GM19240 (cell line): ENCODE results near the gene LONRF2.

Experiments used
- DNase-seq: peaks from one replicate; pipeline ENCODE4 v3.0.0; 2011; ENCODE audit warnings: low spot score; ENCODE audit not compliant: insufficient read length

Gene LONRF2

DNA sequence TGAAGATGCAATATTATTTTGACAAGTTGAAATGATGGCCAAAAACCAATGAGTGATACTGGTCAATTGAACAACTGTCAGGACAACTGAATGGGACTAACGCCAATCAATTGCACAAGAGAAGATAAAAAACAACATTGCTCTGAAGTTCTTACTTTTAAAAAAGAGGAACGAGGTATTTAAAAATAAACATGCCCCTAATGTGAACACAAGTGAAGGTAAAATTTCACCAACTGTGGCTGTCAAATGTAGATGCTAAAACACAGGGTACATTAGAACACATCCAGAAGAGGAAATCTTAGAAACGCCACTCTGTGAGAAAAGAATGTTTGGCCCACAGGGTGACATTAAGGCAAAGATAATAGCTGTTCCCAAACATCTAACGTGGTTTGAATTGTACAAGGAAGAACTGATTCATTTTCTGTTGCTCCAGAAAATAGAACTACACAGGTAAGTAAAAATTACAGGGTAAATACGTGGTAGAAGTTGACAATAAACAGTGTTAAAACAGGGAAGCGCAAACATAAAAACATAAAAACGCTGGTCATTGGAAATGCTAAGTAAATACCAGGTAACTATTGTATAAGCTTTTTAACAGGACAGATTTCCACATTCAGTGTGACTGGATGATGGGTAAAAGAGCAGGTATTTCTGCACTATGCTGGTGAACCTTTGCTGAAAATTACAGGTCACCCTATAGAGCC is 20.3 kb downstream of the LONRF2 start:
- DNase-seq = no peak

DNA sequence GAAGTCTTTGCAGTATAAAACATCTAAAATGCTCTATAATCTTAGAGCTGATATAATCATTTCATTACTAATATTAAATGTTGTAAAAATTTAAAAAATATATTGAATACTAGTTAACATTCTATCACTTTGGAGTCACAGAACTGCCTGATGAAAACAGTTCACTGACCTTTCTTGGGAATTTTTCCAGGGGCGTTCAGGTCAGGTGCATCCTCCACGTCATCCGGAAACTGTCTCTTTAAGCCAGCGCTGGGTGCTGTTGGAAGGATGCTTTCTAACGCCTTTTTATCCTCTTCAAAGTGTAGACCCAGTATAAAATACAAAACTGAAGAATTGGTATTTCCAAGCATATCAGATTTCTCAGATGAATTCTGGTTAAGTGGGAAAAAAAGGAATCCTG is 22.8 kb downstream of the LONRF2 start:
- DNase-seq = no peak

GRCh38 chr2:100297511-100297910 is 24.8 kb downstream of the LONRF2 start:
- no peak for DNase-seq

DNA sequence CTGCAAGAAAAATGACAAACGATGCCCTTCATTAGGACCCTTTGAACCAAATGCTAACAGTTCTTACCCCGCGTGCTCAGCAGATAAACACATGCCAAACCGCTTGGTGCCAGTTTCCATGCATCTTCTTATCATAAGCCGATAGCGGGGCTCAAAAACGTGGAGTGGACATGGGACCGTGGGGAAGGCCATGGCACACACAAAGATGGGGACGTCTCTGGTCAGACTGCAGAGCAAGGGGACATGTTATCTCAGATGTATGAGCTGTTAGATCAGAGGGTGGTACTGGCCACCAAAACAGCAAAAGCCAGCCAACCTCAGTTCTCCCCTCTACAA is 28.2 kb downstream of the LONRF2 start:
- DNase-seq = no peak

DNA sequence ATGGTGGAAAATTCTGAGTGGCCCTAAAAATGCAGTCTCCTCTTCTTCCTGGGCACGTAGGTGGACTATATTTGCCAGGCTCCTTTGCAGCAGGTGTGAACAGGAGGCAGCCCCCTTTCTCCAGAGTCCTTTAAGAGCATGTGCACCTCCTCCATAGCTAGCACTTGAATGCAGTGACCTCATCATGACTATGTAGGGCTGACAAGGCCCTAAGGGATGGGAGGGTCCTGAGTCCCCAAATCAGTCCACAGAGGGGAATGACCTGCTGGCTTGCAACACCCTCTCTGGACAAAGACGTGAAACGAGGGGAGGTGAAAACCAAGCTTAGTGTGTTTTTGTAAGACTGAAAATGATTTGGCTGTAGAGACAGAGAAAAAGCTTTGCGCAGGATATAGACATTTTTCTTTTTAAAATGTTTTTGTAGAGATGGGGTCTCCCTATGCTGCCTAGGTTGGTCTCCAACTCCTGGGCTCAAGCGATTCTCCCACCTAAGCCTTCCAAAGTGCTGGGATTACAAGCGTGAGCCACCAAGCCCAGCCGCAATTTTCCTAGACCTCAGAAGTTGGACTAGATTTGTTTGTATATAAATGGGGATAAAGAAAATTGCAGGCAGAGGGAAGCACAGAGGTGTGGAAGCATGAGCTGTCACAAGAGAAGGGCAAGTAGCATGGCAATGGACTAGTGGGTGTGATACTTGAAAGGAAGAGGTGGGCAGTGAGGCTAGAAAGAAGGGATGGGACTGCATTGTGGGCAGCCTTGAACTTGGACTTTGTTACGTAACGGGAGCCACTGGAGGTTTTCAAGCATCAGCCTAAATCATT is 28.8 kb downstream of the LONRF2 start:
- DNase-seq = no peak

- no peak for DNase-seq
Observed at GRCh38 chr2:100292022-100292580, 30.2 kb downstream of the LONRF2 start.

DNA sequence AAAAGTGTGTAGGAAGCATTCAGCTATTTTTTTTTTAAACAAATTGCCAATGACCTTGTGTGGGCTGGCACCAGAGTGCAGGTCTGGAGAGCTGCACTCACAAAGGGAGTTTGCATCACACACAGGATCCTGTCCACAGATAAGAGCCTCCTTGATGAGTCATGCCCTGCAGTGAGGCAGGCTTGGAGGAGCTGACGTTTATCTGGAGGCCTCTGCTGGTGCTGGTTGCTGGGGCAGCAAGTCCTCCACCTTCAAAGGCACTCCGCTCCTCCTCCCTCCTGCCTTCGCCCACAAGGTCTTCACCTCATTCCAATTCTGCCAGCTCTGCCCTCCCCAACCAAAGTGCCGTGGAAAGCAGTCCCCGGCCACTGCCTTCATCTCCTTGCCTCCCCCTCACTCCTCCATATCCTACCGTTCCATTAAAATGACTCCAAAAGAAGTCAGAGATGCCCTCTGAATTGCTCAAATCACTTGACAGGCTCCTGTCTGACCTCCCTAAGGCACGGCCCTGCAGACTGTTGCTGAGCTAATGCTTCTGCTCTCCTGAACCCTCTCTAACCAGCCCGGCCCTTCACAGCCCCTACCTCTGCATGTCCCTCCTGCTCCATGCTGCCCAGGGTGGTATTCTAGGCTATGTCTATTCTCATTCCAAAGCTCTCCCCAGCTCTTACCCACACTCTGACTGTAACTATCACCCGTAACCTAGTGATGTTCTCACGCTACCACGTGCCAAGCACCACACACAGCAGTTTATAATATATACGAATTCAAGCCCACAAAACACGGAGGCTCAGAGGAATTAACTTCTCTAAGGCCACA is 30.9 kb downstream of the LONRF2 start:
- no peak for DNase-seq

DNA sequence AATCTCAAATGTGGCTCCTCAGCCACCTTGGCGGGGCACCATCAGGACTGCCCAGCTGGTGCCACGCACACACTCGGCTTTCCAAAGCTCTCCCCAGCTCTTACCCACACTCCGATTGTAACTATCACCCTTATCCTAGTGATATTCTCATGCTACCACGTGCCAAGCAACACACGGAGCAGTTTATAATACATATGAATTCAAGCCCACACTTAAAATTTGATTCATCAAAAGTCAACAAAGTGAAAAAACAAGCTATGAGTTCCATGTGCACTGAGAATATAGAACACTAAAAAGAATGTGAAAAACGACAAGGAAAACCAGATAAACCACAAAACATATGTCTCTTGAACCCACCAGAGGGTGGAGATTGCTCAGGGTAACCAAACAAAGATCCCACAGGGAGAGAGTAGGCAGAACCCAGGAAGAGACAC is 31.6 kb downstream of the LONRF2 start:
- no peak for DNase-seq

DNA sequence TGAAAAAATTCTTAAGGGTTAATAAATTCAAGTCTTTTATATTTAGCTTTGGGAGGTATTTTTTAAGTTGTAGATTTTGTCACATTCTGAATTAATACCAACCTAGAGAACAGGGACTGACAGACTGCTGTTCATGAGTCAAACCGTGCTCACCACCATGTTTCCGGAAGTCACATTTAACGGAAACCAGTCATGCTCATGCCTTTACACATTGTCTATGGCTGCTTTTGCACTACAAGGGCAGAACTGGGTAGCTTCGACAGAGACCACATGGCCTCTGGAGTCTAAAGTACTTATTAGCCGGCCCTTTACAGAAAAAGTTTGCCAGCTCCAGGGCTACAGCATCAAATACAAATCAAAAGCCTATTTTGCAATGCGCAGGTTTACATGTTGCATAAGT is 33.3 kb downstream of the LONRF2 start:
- DNase-seq = no peak

DNA sequence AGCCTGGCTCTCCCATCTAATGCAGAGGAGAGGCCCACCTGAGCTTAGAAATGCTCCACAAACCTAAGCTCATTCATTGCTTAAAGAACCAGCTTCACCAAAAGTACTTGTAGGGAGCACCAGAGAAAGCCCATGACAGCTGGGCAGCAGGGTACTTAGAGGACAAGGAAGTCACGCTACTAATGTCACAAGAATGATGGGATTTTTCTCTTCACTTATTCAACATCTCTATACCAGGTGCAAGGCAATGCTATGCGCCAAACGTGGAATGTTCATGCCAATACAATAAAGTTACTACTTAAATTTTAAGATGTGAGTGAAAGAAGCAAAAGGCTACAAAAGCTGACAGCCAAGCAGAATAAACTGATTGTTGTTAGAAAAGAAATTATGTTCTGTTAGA is 36.0 kb downstream of the LONRF2 start:
- no peak for DNase-seq

DNA sequence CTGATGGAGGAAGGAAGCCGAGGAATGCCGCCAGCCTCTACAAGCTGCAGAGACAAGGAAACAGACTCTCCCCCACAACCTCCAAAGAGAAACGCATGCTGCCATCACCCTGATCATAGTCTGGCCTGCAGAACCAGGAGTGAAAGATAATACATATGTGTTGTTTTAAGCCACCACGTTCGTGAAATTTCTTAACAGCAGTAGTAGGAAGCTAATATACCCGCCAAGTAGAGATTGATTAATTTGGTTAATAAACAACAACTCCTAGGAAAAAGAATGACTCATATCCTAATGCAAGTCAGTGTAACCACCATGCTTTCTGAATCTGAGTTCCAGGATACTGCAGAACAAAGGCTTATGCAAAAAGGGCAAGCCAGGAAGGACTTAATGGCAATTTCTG is 36.6 kb downstream of the LONRF2 start:
- no peak for DNase-seq

- no peak for DNase-seq
Observed at GRCh38 chr2:100285011-100285410, 37.3 kb downstream of the LONRF2 start.

DNA sequence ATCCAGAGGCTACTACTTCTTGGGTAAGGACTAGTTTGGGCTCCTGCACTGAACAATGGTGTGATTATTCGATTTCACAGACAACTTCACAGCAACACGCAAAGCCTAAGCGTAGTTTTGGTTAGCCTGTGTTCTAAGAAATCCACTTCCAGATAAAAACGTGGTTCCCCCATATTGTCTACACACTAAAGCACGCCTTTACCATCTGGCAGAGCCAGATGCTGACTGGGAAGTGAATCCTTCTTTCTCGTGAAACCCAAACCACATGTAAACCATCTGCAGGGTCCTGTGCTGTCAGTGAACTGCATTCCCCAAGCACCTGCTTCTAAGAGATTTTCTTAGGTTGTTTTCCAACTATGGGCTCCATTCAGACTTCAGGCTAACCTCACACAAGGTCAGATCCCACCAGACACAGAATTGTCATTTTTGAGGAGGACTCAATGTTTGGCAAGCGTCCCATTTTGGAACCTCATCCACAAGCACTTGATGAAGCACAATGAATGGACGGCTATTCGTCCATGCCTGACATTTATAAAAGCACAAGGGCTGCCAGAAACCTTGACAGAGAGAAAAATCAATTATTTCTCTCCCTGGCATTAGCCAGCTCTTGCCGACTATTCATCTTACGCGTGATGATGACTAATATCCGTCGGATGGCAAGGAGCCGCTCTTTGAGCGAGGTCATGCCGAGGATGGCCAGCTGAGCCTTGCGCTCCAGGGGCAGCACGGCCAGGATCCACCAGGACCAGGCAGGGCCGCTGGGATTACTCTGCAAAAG is 38.4 kb downstream of the LONRF2 start:
- DNase-seq = no peak

DNA sequence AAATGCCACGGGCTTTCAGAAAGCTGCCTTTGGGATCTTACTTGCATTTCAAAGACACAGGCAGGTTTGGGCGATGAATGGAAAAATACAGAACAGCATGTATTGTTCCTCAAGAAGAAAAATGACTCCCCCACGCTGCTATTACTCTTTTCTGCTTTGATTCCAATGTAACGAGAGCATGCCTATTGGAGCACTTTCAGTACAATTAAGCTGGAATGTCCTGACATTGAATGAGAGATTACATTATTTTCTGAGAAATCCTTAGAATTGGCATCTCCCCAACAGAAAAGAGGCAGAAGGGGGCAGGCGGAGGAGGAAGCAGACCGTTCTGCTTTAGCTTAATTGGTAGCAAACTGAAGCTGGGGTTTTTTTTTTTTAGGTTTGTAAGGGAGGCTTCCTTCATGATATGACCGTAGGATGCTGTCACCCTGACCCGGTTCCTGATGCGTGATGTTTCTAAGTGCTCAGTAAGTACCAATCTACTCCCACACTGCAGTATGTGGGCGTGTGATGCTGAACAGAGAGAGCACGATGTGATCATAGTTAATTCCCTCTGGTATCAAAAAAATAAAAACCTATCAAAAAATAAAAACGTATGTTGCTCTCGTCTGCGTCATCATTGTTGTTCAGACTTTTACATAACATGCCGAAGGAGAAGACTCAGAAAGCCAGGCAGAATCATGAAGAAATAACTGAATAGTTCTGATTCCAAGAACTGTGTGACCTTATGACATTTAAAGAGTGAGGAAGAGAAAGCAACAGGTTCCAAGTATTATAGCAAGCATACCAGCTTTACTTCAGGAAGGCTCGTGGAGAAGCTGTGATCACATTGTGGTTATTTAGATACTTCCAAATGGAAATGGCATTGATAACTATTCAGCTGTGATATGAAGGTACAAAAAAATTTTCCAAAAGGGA is 40.5 kb downstream of the LONRF2 start:
- no peak for DNase-seq

DNA sequence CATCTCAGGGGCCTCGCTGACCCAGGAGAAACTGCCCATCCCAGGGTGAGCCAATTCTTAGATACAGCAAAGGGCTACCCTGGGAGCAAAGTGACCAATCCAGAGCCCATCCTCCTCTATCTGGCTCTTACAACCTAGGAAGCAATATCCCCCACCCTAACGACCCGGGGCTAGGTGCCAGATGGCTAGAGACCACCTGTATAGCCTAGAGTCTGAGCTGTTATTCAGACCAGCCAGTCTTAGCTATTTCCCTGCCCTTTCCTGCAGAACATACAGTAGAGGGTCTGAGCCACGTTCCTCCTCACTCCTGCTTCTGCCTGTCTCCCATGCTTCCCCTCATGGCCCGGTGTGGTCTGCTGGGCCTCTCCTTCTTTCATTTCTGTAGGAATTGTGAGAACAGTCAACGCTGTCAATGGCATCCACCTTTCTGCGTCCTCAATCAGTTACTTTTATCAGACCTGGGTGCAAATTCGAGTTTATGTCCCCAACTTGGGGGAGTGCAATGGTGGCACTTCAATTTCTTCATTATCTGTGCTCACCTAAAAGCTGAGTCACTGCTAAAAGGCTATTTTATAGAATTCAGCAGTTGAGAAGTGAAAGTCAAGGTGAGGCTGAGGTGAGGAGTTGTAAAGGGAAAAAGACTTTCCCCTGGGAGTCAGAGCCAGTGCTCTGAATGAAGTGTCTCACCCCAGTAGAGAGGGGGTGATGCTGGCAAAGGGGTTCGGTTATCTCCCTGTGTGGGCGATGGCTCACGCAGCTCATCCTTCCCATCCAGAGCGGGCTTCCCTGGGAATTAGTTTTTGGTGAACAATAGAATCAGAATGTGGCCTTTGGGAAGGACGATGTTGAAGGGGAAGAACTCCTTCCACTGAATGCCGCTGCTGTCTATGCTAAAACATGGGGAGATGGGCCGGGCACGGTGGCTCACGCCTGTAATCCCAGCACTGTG is 42.4 kb downstream of the LONRF2 start:
- DNase-seq = no peak

GRCh38 chr2:100278986-100279385 is 43.3 kb downstream of the LONRF2 start:
- no peak for DNase-seq

DNA sequence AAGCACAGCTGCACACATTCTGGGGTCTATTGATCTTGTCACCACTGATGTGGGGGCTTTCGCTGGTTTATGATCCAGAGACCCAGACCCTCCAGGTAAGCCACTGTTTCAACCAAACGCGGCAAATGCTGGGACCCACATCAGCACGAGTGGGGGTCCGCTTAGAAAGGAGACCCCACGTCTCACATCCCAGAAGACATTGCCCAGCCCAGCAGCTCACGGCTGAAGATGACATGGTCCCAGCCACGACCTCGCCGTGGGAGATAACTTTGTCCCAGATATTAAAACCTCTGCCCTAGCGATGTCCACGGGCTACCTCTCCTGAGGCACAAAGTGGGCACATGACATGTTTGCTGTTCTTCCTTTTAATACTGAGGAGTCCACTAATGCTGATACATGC is 43.8 kb downstream of the LONRF2 start:
- no peak for DNase-seq

- DNase-seq = no peak
Observed at GRCh38 chr2:100277540-100278207, 44.6 kb downstream of the LONRF2 start.
